H1 (cell line): ENCODE measurements around the gene NXPH2. TPM values are rescaled to one million over a fixed set of nuclear protein-coding genes. Genes with fewer than 3 reads are reported as not detected.
A peak's percentile ranks its signal among the peaks of the same experiment; 100 is the strongest.

ENCODE experiments used
- CTCF ChIA-PET: fragments of 300-600 bp; sonication (Branson Sonifier 250); formaldehyde crosslinking; loops from one replicate; lab custom pipeline; 2021; ENCODE audit not compliant: partially characterized antibody; lab: Charles Lee
- POLR2A ChIA-PET: fragments of 300-600 bp; sonication (Branson Sonifier 250); formaldehyde crosslinking; loops from one replicate; lab custom pipeline; 2021; ENCODE audit warnings: inconsistent platforms; ENCODE audit not compliant: partially characterized antibody; lab: Charles Lee
- DNase-seq, 2 experiments: peaks; one replicate each; pipeline versions ENCODE4 v3.0.0 to v3.0.0-alpha.2; 2010 to 2022; ENCODE audit warnings: low spot score in 2 of 2, low read depth in 1 of 2, mixed read lengths in 1 of 2
- FAIRE-seq: peaks from 2 replicates; lab custom pipeline; 2011; peaks lifted over from hg19 to GRCh38; lab: Jason Lieb, UNC
- H2AFZ ChIP-seq: 2 replicates; pipeline ENCODE4 v1.8.1; 2012; ENCODE audit warnings: low read length, inconsistent platforms
- H2AK5ac ChIP-seq: 2 replicates; pipeline ENCODE4 v1.6.1; 2013; ENCODE audit warnings: low read depth, low read length
- H2BK120ac ChIP-seq: replicated peaks from 2 replicates; pipeline ENCODE3; 2013; ENCODE audit warnings: low read depth, low read length, inconsistent platforms
- H2BK12ac ChIP-seq: 2 replicates; pipeline ENCODE4 v1.6.1; 2013; ENCODE audit warnings: low read depth, low read length
- H2BK15ac ChIP-seq: 2 replicates; pipeline ENCODE4 v1.6.1; 2013; ENCODE audit warnings: low read length
- H2BK20ac ChIP-seq: 2 replicates; pipeline ENCODE4 v1.6.1; 2013; ENCODE audit warnings: low read length
- H2BK5ac ChIP-seq: 2 replicates; pipeline ENCODE4 v1.6.1; 2013; ENCODE audit warnings: low read depth, low read length
- H3K14ac ChIP-seq: 2 replicates; pipeline ENCODE4 v1.6.1; 2013; ENCODE audit warnings: inconsistent platforms; ENCODE audit not compliant: insufficient read length
- H3K18ac ChIP-seq: 2 replicates; pipeline ENCODE4 v1.6.1; 2013; ENCODE audit warnings: low read length; ENCODE audit errors: extremely low read depth
- H3K23ac ChIP-seq: 2 replicates; pipeline ENCODE4 v1.6.1; 2013; ENCODE audit warnings: inconsistent platforms; ENCODE audit not compliant: insufficient read length
- H3K23me2 ChIP-seq: 2 replicates; pipeline ENCODE4 v1.6.1; 2013; ENCODE audit warnings: low read depth, low read length
- H3K27ac ChIP-seq: 2 replicates; pipeline ENCODE4 v1.6.1; 2011; ENCODE audit warnings: low read depth, low read length, inconsistent platforms
- H3K27me3 ChIP-seq, 4 experiments: replicated peaks in 1 of 4; 1 replicate in 1 of 4; 2 replicates in 3 of 4; pipeline versions ENCODE4 v1.6.1 to v1.8.1; 2011 to 2013; ENCODE audit warnings: low read length in 3 of 4, mild to moderate bottlenecking in 3 of 4, inconsistent platforms in 2 of 4, mixed read lengths in 2 of 4, moderate library complexity in 1 of 4; ENCODE audit not compliant: control insufficient read depth in 3 of 4, insufficient read depth in 3 of 4; ENCODE audit errors: extremely low read depth in 1 of 4
- H3K36me3 ChIP-seq, 4 experiments: 2 replicates each; pipeline versions ENCODE4 v1.6.1 to v1.8.1; 2011 to 2013; ENCODE audit warnings: mild to moderate bottlenecking in 4 of 4, low read length in 3 of 4, moderate library complexity in 2 of 4, control low read depth in 1 of 4, inconsistent platforms in 1 of 4; ENCODE audit not compliant: insufficient read depth in 4 of 4, control insufficient read depth in 2 of 4
- H3K4ac ChIP-seq: replicated peaks from 2 replicates; pipeline ENCODE3; 2013; ENCODE audit warnings: low read length, low read depth, mixed read lengths, inconsistent platforms; ENCODE audit not compliant: insufficient read length
- H3K4me1 ChIP-seq, 4 experiments: replicated peaks in 1 of 4; 1 replicate in 1 of 4; 2 replicates in 3 of 4; pipeline versions ENCODE4 v1.6.1 to v1.8.1; 2011 to 2013; ENCODE audit warnings: low read length in 3 of 4, inconsistent platforms in 2 of 4, mixed read lengths in 1 of 4; ENCODE audit not compliant: insufficient read depth in 4 of 4, control insufficient read depth in 3 of 4
- H3K4me2 ChIP-seq, 2 experiments: 2 replicates each; pipeline versions ENCODE4 v1.6.1 to v1.8.1; 2011 to 2013; ENCODE audit warnings: low read depth in 2 of 2, low read length in 2 of 2, control low read depth in 1 of 2, inconsistent platforms in 1 of 2, mild to moderate bottlenecking in 1 of 2; ENCODE audit not compliant: insufficient read depth in 1 of 2
- H3K4me3 ChIP-seq, 4 experiments: fragments of 200-600, 300-600 bp in 1 of 4; sonication (generic), shearing (Covaris generic), sonication (Bioruptor Twin) in 1 of 4; 2 replicates each; pipeline versions ENCODE4 v1.5.1 to v1.8.1; 2011 to 2016; ENCODE audit warnings: low read length in 4 of 4, low read depth in 3 of 4, control low read depth in 2 of 4, inconsistent platforms in 2 of 4, mild to moderate bottlenecking in 2 of 4, mixed read lengths in 1 of 4, moderate library complexity in 1 of 4; ENCODE audit not compliant: insufficient read depth in 2 of 4; ENCODE audit errors: extremely low read depth in 1 of 4
- H3K56ac ChIP-seq: replicated peaks from 2 replicates; pipeline ENCODE3; 2013; ENCODE audit warnings: low read depth, mild to moderate bottlenecking, mixed read lengths, low read length, inconsistent platforms; ENCODE audit not compliant: insufficient read length
- H3K79me1 ChIP-seq: 2 replicates; pipeline ENCODE4 v1.6.1; 2013; ENCODE audit warnings: low read depth, low read length, control low read depth
- H3K79me2 ChIP-seq, 2 experiments: 2 replicates each; pipeline versions ENCODE4 v1.6.1 to v1.8.1; 2012 to 2013; ENCODE audit warnings: low read length in 2 of 2, mild to moderate bottlenecking in 2 of 2, inconsistent platforms in 1 of 2; ENCODE audit not compliant: insufficient read depth in 2 of 2, control insufficient read depth in 1 of 2
- H3K9ac ChIP-seq, 4 experiments: replicated peaks in 1 of 4; 1 replicate in 1 of 4; 2 replicates in 3 of 4; pipeline versions ENCODE4 v1.6.1 to v1.8.1; 2011 to 2013; ENCODE audit warnings: low read depth in 3 of 4, low read length in 3 of 4, control low read depth in 2 of 4, mild to moderate bottlenecking in 2 of 4, moderate library complexity in 2 of 4, inconsistent platforms in 1 of 4; ENCODE audit errors: extremely low read depth in 1 of 4
- H3K9me3 ChIP-seq, 2 experiments: 2 replicates each; pipeline versions ENCODE4 v1.6.1 to v1.8.1; 2012 to 2013; ENCODE audit warnings: mild to moderate bottlenecking in 2 of 2, moderate library complexity in 2 of 2, control low read depth in 1 of 2, inconsistent platforms in 1 of 2, low read depth in 1 of 2, low read length in 1 of 2, mixed read lengths in 1 of 2; ENCODE audit not compliant: insufficient read depth in 2 of 2
- H4K20me1 ChIP-seq, 2 experiments: replicated peaks in 1 of 2; 2 replicates each; pipeline versions ENCODE3 to v1.8.1; 2011 to 2013; ENCODE audit warnings: inconsistent platforms in 2 of 2, low read length in 2 of 2, mild to moderate bottlenecking in 1 of 2; ENCODE audit not compliant: insufficient read depth in 2 of 2, control insufficient read depth in 1 of 2
- H4K5ac ChIP-seq: 2 replicates; pipeline ENCODE4 v1.6.1; 2013; ENCODE audit warnings: low read length, low read depth, mixed read lengths, inconsistent platforms; ENCODE audit not compliant: insufficient read length
- H4K8ac ChIP-seq: 2 replicates; pipeline ENCODE4 v1.8.0; 2013; ENCODE audit warnings: mild to moderate bottlenecking, moderate library complexity, low read length, inconsistent platforms; ENCODE audit not compliant: insufficient read depth; ENCODE audit errors: extremely low read depth
- H4K91ac ChIP-seq: replicated peaks from 2 replicates; pipeline ENCODE3; 2013; ENCODE audit warnings: low read length, mixed read lengths, inconsistent platforms; ENCODE audit not compliant: insufficient read length
- ASH2L ChIP-seq: fragments of 200-600, 300-600 bp; sonication (generic); IDR thresholded peaks from one replicate; pipeline ENCODE4 v1.7.1; 2017; ENCODE audit warnings: low read length
- CBX8 ChIP-seq: fragments of 300-800, 300-1000 bp; sonication (generic); IDR thresholded peaks from 2 replicates; pipeline ENCODE4 v1.7.1; 2016; ENCODE audit warnings: low read depth, low read length, borderline replicate concordance
- GABPA ChIP-seq: IDR thresholded peaks from 2 replicates; pipeline ENCODE4 v1.6.1; 2011; ENCODE audit warnings: mild to moderate bottlenecking, low read length, moderate library complexity, borderline replicate concordance; ENCODE audit not compliant: insufficient read depth
- KDM1A ChIP-seq: fragments of 200-600, 300-600 bp; sonication (generic); IDR thresholded peaks from 2 replicates; pipeline ENCODE4 v1.7.1; 2016; ENCODE audit warnings: mild to moderate bottlenecking, low read length, borderline replicate concordance
- PHF8 ChIP-seq: fragments of 200-600 bp; sonication (generic); conservative IDR thresholded peaks from 2 replicates; pipeline ENCODE4 v1.7.1; 2012; ENCODE audit warnings: low read depth, mild to moderate bottlenecking, inconsistent platforms, low read length, moderate library complexity
- POLR2AphosphoS5 ChIP-seq: IDR thresholded peaks from 2 replicates; pipeline ENCODE4 v1.6.1; 2011; ENCODE audit warnings: low read depth, low read length
- RAD21 ChIP-seq, 2 experiments: IDR thresholded peaks in 1 of 2; conservative IDR thresholded peaks in 1 of 2; 2 replicates each; pipeline ENCODE4 v1.6.1; 2011; ENCODE audit warnings: low read depth in 2 of 2, low read length in 2 of 2, improper control_type of control experiment in 1 of 2, inconsistent platforms in 1 of 2, mild to moderate bottlenecking in 1 of 2, moderate library complexity in 1 of 2
- RFX5 ChIP-seq: IDR thresholded peaks from 2 replicates; pipeline ENCODE4 v1.6.1; 2011; ENCODE audit warnings: low read depth, low read length, improper control_type of control experiment, borderline replicate concordance
- SAP30 ChIP-seq: fragments of 300-600 bp; sonication (generic); IDR thresholded peaks from 2 replicates; pipeline ENCODE4 v1.7.1; 2012; ENCODE audit warnings: low read length, moderate library complexity, mild to moderate bottlenecking, inconsistent platforms; ENCODE audit not compliant: insufficient read depth, insufficient replicate concordance
- WGBS, 2 experiments: shearing (Covaris generic) in 1 of 2; methylation state at CpG; one replicate each; pipeline versions ENCODE4 v1.1.6 to v1.1.7; 2013 to 2015; ENCODE audit warnings: low lambda C conversion rate in 2 of 2, mixed read lengths in 2 of 2, inconsistent platforms in 1 of 2, low coverage in 1 of 2, missing lambda C conversion rate in 1 of 2; ENCODE audit not compliant: insufficient replicate concordance in 2 of 2, insufficient coverage in 1 of 2, insufficient read length in 1 of 2; ENCODE audit errors: extremely low coverage in 1 of 2, missing lambda C conversion rate in 1 of 2; 5-methylcytosine and 5-hydroxymethylcytosine counted together
- polyA plus RNA-seq, 7 experiments: library from polyadenylated mRNA; depleted of rRNA in 3 of 7; stranded (reverse) in 5 of 7; unstranded in 2 of 7; fragments of >200 nt in 5 of 7; fragments of 200-250 nt in 2 of 7; gene quantifications; 1 replicate in 5 of 7; 2 replicates in 1 of 7; 4 replicates in 1 of 7; pipeline versions ENCODE4 v1.2.1 to v1.2.3, GENCODE V29; 2011 to 2013; ENCODE audit warnings: missing spikeins in 2 of 7, mixed read lengths in 2 of 7
- total RNA-seq: library from RNA; stranded (reverse); fragmentation: NEBNext Ultra II Directional; extraction: Animal tissue kit (Norgen Biotek cat#: 25700); gene quantifications from 2 replicates; pipeline ENCODE4 v1.2.1, GENCODE V29; 2021

The NXPH2 gene
- total and polyA plus RNA-seq, 2 of the 8 experiments (the other 6 are each of a cell fraction or from before 2014, with no cell fraction given): 1.9 to 6.9 TPM

- H2BK15ac ChIP-seq: no peak overlapping the region
- no peak overlapping the region for H2BK12ac ChIP-seq
- no peaks in the 10 kb centered on the region for H4K20me1 ChIP-seq
- H3K14ac ChIP-seq: no peak overlapping the region
- H3K4me1 ChIP-seq: no peaks in the 10 kb centered on the region
- H4K5ac ChIP-seq: no peak overlapping the region
- H3K79me2 ChIP-seq: no peaks in the 10 kb centered on the region
- H3K18ac ChIP-seq: no peak overlapping the region
- H2AK5ac ChIP-seq: no peak overlapping the region
- H3K36me3 ChIP-seq: no peaks in the 10 kb centered on the region
- FAIRE-seq (peak; percentile 95), DNase-seq (no peak)
- no peak overlapping the region for H3K27ac ChIP-seq
- no peak overlapping the region for H3K56ac ChIP-seq
- H4K91ac ChIP-seq: no peak overlapping the region
- no peaks in the 10 kb centered on the region; a peak in 1 of 4 replicates for H3K9me3 ChIP-seq
- no peak overlapping the region for H3K23ac ChIP-seq
- no peak overlapping the region for H3K9ac ChIP-seq
- no peak overlapping the region for H4K8ac ChIP-seq
- H2BK5ac ChIP-seq: no peak overlapping the region
- ChIA-PET POLR2A (no interaction called here), CTCF (interaction anchor here (0.6 to 5.1 kb wide), 48 partner anchors 10 to 975 kb away, joined by 3 to 48 read pairs (median 4); partner anchors contain the start of gene NXPH2)
- H3K4me2 ChIP-seq: no peak overlapping the region
- H2BK120ac ChIP-seq: no peak overlapping the region
- no peaks in the 10 kb centered on the region for H3K27me3 ChIP-seq
- H2AFZ ChIP-seq: no peak overlapping the region
- no peak overlapping the region for H3K4ac ChIP-seq
- no peaks in the 10 kb centered on the region for H3K79me1 ChIP-seq
- H2BK20ac ChIP-seq: no peak overlapping the region
- no peak overlapping the region for H3K4me3 ChIP-seq
- H3K23me2 ChIP-seq: no peaks in the 10 kb centered on the region
- 32% methylated on average over 3 of the region's 3 CpGs; no CpG with 5 or more reads in 1 of the 2 experiments for whole genome bisulfite sequencing, 2 experiments
- no peak for TF ChIP-seq ASH2L
- no peak for TF ChIP-seq PHF8
- no peak for TF ChIP-seq SAP30
- TF ChIP-seq GABPA: no peak
- no peak for TF ChIP-seq POLR2AphosphoS5
- no peak for TF ChIP-seq CBX8
- TF ChIP-seq RAD21 (IDR thresholded peaks at IDR 0.05 in 1 of 2, conservative IDR thresholded peaks at IDR 0.05 in 1 of 2; ENCODE audit: low read depth in 2 of 2, low read length in 2 of 2): peak; percentile 87 to 91
- no peak for TF ChIP-seq RFX5
- no peak for TF ChIP-seq KDM1A
Observed at GRCh38 chr2:138827426-138828054, 47.4 kb upstream of the NXPH2 start.
